ENCODE measurements around the gene ACVR2B.

- TF ChIP-seq, protein P1, sequence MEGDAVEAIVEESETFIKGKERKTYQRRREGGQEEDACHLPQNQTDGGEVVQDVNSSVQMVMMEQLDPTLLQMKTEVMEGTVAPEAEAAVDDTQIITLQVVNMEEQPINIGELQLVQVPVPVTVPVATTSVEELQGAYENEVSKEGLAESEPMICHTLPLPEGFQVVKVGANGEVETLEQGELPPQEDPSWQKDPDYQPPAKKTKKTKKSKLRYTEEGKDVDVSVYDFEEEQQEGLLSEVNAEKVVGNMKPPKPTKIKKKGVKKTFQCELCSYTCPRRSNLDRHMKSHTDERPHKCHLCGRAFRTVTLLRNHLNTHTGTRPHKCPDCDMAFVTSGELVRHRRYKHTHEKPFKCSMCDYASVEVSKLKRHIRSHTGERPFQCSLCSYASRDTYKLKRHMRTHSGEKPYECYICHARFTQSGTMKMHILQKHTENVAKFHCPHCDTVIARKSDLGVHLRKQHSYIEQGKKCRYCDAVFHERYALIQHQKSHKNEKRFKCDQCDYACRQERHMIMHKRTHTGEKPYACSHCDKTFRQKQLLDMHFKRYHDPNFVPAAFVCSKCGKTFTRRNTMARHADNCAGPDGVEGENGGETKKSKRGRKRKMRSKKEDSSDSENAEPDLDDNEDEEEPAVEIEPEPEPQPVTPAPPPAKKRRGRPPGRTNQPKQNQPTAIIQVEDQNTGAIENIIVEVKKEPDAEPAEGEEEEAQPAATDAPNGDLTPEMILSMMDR (IDR thresholded peaks at IDR 0.05), result no peak
- TF ChIP-seq POLR2A (IDR thresholded peaks at IDR 0.05), result no peak
Observed at GRCh38 chr3:38480930-38481329, 27.2 kb downstream of the ACVR2B start.
